Measurements from ENCODE around the gene EPB41L3.
A peak's percentile ranks its signal among the peaks of the same experiment; 100 is the strongest.

The EPB41L3 gene

DNA sequence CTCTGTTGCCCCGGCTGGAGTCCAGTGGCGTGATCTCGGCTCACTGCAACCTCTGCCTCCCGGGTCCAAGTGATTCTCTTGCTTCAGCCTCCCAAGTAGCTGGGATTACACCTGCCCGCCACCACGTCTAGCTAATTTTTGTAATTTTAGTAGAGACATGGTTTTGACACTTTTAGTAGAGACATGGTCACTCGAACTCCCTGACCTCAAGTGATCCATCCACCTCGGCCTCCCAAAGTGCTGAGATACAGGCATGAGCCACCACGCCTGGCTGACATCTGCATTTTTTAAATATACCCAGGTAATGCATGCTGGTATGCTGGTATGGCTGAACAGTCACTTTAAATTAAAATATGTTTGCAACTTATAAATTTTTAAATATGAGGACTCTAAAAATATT lies 91.9 kb downstream of the EPB41L3 start:
- no peak for DNase-seq (ENCODE audit: low spot score)

DNA sequence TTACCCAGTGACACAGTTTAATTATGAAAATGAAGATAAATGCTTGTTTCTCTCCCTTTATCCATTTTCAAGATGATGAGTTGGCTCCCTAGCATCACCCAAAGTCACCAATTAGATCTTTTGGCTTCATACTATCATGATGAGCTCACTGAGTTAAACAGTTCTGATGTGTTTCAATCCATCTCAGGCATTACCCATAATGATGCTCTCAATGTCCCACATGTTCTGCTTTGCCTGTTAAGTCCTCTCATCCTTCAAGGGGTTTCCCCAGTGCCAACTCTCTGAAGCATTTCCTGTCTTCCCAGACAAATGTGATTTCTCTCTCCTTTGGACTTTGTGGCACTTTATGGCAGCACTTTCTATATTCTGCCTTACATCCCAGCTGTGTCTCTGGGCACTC lies 92.6 kb downstream of the EPB41L3 start:
- DNase-seq (ENCODE audit: low spot score) = no peak

DNA sequence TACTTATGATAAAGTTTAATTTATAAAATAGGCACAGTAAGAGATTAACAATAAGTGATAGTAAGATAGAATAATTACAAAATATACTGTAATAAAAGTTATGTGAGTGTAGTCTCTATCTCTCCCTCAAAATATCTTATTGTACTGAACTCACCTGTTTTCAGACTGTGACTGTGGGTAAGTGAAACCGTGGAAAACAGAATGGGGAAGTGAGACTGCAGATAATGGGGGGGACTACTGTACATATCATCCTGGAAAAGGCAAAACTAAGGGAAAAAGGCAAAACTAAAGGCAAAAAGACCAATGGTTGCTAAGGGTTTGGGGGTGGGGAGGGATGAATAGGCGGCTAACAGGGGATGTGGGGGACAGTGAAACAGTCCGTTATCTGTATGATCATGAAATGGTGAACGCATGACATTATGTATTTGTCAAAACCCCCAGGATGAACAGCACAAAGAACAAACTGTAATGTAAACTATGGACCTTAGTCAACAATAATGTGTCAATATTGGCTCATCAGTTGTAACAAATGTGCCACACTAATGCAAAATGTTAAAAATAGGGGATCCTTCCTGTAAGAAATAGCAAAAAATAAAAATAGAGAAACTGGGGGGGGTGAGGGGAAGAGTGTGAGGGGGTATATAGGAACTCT lies 93.8 kb downstream of the EPB41L3 start:
- DNase-seq (ENCODE audit: low spot score) = no peak

DNA sequence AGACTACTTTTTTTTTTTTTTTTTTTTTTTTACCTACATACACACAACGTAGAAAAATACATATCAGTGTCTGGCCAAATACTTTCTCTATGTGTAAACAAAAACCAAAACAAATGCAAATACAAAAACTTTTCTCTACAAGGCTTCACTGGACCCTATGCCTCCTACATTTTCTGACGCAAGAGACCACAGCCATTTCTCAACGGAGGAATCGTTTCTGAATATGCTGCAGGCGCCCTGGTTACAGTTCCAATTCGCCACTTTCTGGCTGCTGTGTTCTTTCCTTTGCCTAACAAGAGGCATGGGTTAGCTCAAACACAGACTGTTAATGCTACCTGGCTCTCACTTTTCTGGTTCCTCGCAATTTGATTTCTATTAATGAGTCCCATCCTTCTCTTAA lies 96.4 kb downstream of the EPB41L3 start:
- DNase-seq (ENCODE audit: low spot score) = no peak

DNA sequence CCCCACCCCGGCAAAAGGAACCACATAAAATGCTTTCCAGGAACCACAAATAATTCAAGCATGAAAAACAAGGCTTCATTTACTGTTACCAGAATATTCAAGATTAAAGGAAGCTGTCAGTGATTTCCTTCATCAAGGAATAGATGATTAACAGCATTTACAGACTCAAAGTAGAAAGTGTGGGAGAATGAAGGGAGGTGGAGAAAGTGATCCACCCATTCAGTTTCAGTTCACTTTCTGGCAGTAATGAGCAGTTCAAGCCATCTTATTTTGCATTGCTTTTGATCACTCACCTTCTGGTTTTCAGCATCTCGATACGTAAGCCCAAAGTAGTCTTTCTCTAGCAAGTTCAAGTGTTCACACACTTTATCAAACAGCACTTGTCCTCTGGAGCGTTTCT lies 99.0 kb downstream of the EPB41L3 start:
- DNase-seq (ENCODE audit: low spot score) = no peak

DNA sequence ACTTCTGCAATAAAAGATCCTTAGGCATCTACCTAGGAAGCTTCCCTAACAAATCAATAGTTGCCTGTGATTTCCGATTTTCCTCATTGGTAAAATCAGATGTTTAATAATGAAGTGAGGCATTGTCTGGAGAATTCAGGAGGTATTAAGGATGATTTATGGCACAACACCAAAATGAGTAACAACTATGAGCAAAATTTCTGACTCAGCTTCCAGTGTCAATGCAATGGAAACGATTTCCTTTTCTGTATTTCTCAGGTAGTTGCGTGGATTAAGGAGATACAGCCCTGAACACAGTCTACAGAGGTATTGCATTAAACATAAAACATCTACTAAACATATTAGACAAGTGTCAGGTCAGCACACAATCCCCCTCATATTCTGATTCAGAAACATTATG lies 99.5 kb downstream of the EPB41L3 start:
- no peak for DNase-seq (ENCODE audit: low spot score)

DNA sequence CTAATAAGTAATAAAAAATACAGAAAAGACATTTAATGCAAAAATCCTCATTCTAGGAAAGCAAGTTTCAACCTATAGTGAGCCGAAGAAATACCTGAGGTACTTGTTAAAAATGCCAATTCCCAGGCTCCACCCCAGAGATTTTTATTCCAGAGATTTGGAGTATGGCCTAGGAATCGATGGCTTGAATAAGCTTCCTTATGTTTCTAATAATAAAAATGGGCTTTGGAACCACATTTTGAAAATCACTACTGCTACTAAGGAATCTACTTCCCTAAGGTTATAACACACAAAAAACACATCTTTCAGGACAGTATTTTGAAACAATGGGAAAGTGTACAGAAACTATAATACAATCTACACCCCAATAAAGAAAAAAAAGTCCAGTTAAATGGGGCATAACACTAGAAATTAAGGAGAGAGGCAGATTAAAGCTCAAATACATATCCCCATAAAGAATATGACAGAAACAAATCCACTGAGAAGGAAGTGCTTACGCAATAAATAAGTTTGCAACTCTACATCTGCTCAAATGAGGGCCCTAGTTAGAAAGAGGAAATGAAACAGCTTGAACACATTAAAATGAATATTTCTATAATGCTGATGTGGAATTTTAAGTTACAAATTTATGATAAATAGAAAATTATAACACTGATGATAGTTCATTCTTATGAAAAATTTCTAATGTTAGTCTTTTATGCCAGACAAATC lies 103.7 kb downstream of the EPB41L3 start:
- DNase-seq (ENCODE audit: low spot score) = peak; percentile 25

DNA sequence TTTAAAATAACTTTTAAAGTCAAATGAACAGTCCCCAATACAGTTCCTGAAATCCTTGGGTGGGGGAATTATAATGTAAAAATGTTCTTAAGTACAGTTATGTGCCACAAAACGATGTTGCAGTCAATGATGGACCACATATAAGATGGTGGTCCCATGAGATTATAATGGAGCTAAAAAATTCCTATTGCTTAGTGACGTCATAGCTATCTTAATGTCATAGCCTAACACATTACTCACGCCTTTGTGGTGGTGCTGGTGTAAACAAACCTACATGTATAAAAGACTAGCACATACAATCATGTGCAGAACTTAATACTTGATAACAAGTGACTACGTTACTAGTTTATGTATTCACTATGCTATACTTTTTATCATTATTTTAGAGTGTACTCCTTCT lies 109.4 kb downstream of the EPB41L3 start:
- DNase-seq (ENCODE audit: low spot score) = no peak

DNA sequence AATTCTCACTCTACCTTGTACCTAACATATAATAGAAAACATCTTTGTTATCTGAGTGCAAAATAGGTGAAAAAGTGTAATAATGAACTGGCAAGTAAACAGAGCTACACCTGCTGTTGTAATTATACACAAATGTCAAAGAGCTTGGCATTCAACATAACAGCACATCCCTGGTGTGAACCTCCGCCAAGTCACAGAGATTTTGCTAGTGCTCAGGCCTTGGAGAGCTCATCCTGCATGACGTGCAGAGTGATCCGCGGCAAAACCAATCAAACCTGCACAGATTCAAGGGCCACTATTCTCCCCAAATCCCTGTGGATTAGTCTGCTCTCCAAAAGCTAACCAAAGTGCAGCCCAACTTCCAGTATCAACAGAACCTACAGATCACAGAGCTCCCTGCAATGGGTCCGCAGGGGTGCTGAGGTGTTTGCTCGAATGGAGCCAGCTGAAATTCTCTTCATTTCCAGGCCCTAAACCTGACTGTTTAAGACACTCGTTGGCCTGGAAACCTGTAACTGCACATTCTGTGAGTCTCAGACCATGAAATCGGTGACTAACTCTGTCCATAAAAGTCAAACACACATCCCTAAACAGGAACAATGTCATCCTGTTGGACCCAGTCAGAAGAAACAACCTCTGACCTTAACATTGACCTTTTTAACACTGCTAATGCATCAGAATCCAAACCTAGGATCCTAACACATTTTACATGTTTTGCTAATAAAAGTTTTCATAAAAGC lies 111.8 kb downstream of the EPB41L3 start:
- DNase-seq (ENCODE audit: low spot score) = no peak

DNA sequence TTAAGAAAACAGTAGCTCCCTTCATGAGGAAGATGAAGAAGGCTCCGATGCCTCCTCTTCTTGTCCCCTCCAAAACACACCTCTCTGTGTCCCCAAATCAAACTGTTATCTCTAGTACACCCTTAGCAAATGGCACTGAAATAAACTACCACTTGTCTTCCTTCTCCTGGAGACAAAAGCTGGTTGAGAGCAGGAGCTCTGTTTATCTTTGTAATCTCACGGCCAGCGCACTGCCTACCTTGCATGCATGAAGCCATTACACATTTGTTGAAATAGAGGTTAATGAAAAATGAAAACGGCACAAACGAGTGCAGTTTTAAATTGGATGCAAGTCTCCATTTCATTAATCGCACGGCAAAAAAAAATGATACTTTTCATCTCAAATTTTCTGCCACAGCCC lies 113.7 kb downstream of the EPB41L3 start:
- no peak for DNase-seq (ENCODE audit: low spot score)

DNA sequence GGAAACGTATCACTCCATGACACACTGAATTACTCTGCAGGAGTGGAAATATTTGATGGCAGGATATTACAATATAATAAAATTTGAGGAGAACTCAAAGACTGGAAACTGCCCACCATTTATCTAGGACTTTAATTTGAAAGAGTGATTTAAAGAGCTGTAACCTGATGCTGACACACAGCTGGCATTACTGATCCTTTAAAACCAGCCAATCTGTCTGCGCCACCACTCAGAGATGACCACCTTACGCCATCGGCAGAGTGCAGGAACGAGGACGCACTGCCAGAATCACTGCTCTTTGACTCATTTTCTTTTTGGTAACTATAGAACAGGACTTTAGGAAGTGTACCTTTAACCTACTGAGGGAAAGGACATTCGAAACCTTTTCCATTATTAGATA lies 114.1 kb downstream of the EPB41L3 start:
- DNase-seq (ENCODE audit: low spot score) = no peak

DNA sequence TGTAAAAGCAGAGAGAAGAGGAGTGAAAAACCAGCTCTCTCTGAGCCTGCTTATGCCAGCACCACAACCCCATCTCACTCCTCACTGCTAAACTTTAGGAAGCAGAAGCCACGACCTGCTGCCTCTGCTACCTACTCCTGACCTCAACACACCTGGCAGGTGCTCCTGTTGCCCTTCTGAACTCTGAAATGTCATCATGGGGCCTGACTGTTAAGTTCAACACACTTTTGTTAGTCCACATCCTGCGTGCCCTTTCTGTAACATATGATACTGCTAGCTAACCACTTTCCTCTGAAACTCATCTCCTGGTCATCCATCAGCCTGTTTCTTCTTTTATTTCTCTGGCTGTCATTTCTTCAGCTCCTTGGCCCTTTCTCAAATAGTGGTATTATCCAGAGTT lies 118.1 kb downstream of the EPB41L3 start:
- no peak for DNase-seq (ENCODE audit: low spot score)

DNA sequence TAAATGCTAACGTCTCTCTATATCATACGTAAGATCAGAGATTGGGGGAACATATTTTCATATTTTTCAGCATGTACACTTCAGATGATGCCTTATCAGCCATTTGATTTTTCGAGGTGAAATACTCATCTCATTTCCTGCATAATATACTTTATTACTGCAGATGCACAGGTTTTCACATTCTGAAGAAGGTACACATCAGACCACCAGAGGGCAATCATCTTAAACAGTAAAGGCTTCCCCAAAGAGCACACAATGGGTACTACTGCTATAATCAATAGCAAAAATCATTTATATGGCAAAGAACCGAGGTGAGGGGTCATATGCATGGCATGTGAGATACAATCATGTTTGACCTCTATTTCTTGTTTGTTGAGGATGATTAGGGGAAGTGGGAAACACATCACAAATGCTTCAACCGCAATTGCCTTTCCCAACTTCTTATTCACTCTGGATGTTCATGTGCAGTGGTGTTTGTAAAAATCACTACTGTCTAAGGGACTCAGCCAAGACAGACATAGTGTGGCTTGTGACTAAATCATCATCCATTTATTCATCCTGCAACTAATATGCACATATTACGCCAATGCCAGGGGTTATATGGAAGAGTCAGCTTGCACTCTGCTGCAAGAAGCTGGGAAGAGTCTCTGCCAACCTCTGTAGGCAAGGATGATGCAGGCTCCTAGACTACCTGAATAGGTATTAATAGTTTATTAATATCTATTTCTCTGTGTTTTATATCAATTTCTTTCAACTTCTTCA lies 118.7 kb downstream of the EPB41L3 start:
- no peak for DNase-seq (ENCODE audit: low spot score)

DNA sequence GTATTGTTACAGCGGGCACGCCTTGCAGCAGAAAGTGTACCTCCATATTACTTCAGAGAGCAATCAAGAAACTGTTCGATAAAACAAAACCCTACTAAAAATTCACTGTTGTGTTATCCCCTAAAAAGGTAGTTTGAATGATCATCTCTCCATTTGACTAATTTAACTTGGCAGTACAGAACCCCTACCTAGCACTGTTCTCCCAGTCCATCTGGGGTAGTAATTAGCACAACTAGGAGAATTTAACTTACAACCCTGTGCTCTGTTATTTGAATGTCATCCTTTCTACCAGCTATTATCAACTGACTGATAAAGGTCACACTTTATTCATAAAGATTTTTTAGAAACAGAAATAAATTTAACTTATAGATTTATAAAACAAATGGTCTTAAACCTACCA lies 121.2 kb downstream of the EPB41L3 start:
- no peak for DNase-seq (ENCODE audit: low spot score)

DNA sequence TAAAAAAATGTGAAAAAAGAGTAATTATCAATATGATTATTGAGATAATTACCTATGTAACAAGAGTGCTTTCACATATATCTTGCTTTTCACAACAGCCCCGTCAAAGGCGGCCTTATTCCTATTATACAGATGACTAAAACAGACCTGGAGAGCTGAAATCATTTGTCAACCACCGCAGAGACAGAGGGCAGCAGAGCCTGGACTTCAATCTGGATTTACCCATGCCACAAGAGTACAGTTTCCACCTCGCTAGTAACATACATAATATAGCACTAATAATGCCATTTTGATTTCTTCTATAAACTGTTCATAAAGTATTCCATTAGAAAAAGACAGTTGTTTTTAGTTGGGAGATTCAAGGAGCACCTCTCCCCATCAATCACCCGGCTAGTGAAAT lies 121.8 kb downstream of the EPB41L3 start:
- no peak for DNase-seq (ENCODE audit: low spot score)

DNA sequence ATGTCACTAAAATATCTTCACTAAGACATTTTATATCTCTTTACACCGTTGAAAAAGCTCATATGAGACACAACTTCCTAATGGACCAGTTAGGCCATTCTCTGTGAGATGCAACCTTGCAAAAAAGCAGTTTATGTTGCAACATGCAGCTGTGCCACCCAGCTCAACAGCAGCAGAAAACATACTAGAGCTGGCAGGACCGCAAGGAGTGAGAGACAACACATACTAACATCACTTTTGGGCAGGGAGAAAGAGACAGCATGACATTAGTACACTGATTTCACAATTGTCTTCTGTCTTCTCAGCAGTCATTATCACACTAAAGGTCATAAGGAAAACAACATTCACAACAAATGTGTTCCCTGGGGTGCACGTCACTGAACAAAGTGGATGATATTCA lies 122.9 kb downstream of the EPB41L3 start:
- no peak for DNase-seq (ENCODE audit: low spot score)

DNA sequence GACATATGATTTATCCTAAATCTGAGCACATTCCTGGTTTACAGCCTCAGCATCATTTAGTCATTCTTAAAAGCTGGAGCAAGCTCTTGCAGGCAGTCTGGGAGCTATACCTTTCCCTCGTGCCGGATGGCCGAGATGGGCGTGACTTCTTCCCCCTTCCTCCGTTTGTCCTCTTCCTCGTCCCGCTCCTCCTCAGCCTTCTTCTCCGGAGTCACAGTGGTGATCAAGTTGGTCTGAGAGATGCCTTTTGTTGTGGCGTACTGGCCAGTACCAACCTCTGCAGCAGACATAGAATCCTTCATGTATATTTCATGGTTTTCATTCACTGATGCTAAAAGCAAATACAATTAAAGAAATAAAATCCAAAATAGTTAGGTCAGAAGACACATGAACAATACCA lies 124.2 kb downstream of the EPB41L3 start:
- DNase-seq (ENCODE audit: low spot score) = no peak

DNA sequence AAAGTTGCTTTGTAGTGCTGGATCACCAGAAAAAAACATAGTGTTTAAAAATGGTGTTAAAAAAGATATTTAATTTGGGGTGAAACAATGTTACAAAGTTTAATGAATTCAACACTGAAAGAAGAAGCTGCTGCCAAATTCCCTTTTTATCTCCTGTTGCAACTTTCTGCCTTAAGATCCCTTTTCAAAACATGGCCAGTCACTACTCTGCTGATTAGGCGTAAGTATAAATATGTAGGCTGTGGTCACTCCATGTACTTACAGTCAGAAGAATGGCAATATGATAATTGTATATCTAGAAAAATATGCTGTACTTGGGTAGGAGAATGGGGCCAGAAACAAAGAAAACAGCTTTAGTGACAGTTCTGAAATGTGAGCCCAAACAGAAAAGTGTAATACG lies 124.8 kb downstream of the EPB41L3 start:
- DNase-seq (ENCODE audit: low spot score) = no peak

DNA sequence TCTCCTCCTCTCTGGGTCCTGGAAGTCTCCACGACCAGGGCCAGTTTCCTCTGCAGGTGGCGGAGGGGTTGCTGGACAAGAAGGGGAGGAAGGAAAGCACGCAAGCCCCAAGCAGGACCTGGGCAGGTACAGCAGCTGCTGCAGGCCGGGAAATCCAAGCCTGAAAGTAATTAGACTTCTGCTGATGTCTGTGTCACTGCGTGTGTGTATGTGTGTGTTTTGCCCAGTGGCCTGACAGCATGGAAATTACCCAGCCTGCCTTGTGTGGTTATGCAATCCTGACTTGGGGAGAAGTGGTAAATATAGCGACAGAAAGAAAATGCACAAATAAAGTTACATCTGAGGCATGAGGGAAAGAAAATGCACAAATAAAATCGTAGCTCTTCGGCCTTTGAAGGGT lies 126.5 kb downstream of the EPB41L3 start:
- no peak for DNase-seq (ENCODE audit: low spot score)

DNA sequence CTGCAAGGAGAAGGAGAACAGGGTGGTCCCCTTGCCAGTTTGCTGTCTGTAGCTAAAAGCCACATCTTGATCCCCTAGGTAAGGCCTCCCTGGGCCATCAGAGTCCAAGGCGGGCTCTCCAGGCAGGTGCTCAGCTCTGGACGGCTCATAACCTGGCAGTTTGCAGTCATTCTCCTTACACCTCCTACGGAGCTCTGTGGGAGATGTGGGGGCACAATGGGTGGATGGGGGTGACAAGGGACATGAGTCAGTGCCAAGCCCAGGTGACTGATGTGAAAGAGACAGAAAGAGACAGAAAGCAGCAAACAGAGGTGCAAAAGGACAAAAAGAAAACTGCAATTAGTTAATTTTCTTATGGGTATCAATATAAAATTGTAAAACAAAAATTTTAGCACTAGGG lies 127.7 kb downstream of the EPB41L3 start:
- DNase-seq (ENCODE audit: low spot score) = no peak

DNA sequence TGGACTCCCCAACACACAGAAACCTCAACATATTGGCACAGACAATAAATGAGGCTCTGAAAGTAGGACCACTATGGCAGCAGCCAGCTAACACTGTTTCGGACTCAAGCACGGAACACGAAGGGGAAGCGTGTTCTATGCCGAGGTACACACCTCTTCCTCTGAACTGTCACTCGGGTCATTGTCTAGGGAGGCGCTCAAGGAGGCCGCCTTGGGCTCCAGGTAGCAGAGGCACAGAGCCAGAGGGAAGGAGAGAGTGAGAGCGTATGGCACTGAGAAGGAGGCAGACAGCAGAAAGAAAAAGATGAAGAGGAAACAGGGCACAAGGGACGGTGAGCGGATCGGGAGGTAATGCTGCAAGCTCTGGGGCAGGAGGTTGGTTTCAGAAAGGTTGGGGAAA lies 128.1 kb downstream of the EPB41L3 start:
- no peak for DNase-seq (ENCODE audit: low spot score)

DNA sequence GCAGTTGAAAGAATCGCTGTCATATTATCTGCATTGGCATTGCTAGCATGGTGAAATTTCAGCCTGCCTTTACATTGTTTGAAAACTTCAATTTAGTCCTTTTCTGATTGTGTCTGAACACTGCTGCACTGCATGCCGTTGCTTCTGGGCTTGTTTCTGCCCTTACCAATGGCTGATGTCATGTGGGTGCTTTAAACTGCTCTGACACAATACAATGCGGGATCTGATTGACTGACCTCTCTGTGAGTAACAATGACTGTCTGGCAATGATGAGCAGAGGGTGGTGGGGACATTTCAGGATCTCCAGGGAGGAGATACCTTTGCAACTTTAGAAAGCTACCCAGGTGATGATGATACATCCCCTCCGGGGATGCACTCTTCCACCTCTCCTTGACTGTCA lies 128.8 kb downstream of the EPB41L3 start:
- no peak for DNase-seq (ENCODE audit: low spot score)

DNA sequence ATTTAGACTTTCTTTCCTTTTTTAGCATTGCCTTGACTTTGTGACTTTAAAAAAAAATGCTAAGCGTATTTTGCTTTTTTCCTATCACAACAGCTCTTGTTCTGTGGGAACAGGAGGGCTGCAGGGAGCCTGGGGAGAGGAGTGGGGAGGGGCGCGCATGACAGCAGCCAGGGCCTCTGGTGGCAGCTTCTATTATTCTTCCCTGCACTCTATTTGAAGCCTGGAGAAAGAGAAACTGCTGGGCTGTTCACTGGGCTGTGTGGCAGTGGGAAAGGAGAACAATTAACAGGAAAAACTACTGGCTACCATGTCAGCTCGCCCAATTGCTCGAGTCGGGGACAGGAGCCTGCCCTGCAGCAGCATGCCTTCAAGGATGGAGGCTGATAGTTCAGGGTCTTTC lies 129.3 kb downstream of the EPB41L3 start:
- no peak for DNase-seq (ENCODE audit: low spot score)
